ENCODE measurements around the gene CCNQ.

GRCh38 chrX:153595387-153595786, 3.6 kb downstream of the CCNQ start:
- TF ChIP-seq GATA2 (IDR thresholded peaks at IDR 0.05; ENCODE audit: low read depth, low read length) (no peak), GATA3 (IDR thresholded peaks at IDR 0.05; ENCODE audit: low read depth, low read length) (no peak)
